GM12878 (cell line): ENCODE results near the gene PRSS36.

Source experiments
- CEBPB ChIP-seq, 2 experiments: fragments of 150-350 bp in 1 of 2; IDR thresholded peaks; 2 replicates each; pipeline ENCODE4 v1.6.1; 2012 to 2014; ENCODE audit warnings: low read depth in 2 of 2, low read length in 2 of 2, borderline replicate concordance in 1 of 2, inconsistent platforms in 1 of 2
- CREB1 ChIP-seq: IDR thresholded peaks from 2 replicates; pipeline ENCODE4 v1.6.1; 2012; ENCODE audit warnings: low read depth, mild to moderate bottlenecking, inconsistent platforms
- DPF2 ChIP-seq: fragments of 450-650 bp; IDR thresholded peaks from 2 replicates; pipeline ENCODE4 v1.6.1; 2017; ENCODE audit warnings: mild to moderate bottlenecking
- EZH2 ChIP-seq: IDR thresholded peaks from 2 replicates; pipeline ENCODE4 v1.6.1; 2012; ENCODE audit warnings: low read depth, mild to moderate bottlenecking, control low read depth, inconsistent platforms, low read length, borderline replicate concordance; ENCODE audit not compliant: control insufficient read depth
- JUNB ChIP-seq: IDR thresholded peaks from 2 replicates; pipeline ENCODE4 v1.6.1; 2016; ENCODE audit warnings: antibody characterized with exemption, mild to moderate bottlenecking
- MYC ChIP-seq: IDR thresholded peaks from 2 replicates; pipeline ENCODE4 v1.6.1; 2011; ENCODE audit warnings: mild to moderate bottlenecking, low read length, moderate library complexity, inconsistent platforms; ENCODE audit not compliant: insufficient read depth, insufficient replicate concordance, insufficient read length, severe bottlenecking
- PAX5 ChIP-seq: IDR thresholded peaks from 2 replicates; pipeline ENCODE4 v1.6.1; 2011; ENCODE audit warnings: low read depth, low read length, borderline replicate concordance
- TCF12 ChIP-seq: IDR thresholded peaks from 2 replicates; pipeline ENCODE4 v1.6.1; 2011; ENCODE audit warnings: low read depth, mild to moderate bottlenecking, low read length
- TF ChIP-seq, protein P1 (sequence below), 3 experiments: IDR thresholded peaks in 2 of 3; conservative IDR thresholded peaks in 1 of 3; 2 replicates each; pipeline ENCODE4 v1.5.1; 2011; ENCODE audit warnings: low read depth in 3 of 3, low read length in 3 of 3, mild to moderate bottlenecking in 3 of 3, control low read depth in 2 of 3, moderate library complexity in 2 of 3, inconsistent platforms in 1 of 3, mixed read lengths in 1 of 3; ENCODE audit not compliant: control insufficient read depth in 2 of 3, insufficient read depth in 1 of 3; ENCODE audit errors: extremely low read depth in 1 of 3

DNA sequence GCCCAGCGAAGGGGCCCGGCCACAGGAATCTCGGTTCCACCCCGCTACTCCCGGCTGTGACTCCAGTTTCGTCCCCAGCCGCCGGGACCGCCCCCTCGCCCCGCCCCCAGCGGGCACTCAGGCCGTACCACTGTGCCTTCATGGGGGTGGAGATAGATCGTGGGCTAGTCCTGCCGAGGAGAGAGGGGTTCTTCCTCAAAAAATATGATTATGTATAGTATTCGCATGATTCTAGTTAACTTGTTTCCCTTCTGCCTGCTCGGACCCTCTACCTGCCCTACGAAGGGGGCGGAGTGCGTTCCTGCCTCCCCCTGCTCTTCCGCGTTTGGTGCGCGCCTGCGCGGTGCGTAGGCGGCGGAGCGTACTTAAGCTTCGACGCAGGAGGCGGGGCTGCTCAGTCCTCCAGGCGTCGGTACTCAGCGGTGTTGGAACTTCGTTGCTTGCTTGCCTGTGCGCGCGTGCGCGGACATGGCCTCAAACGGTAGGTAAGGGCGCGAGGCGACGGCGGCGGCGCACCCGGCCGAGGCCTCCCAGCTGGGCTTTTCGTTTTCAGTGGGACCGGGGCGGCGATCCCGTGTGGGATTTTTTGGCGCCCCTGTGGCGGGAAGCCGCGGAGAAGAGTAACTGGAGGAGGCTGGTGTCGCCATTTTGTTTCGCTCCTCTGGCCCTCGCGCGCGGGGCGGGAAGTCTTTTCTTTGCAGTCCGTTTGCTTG is 30.0 kb upstream of the PRSS36 start, which contains the start of gene FUS:
- TF ChIP-seq PAX5 (peak; percentile 98), CREB1 (peak; percentile 63), JUNB (no peak), MYC (no peak), EZH2 (no peak), DPF2 (peak; percentile 26; the same call in 1 of the 2 replicates), CEBPB (IDR thresholded peaks at IDR 0.05; ENCODE audit: borderline replicate concordance in 1 of 2, low read depth in 2 of 2, low read length in 2 of 2) (peak in 1 of 2 experiments; percentile 43; a peak in 1 of 4 replicates), TCF12 (peak; percentile 96)
- TF ChIP-seq, protein P1, sequence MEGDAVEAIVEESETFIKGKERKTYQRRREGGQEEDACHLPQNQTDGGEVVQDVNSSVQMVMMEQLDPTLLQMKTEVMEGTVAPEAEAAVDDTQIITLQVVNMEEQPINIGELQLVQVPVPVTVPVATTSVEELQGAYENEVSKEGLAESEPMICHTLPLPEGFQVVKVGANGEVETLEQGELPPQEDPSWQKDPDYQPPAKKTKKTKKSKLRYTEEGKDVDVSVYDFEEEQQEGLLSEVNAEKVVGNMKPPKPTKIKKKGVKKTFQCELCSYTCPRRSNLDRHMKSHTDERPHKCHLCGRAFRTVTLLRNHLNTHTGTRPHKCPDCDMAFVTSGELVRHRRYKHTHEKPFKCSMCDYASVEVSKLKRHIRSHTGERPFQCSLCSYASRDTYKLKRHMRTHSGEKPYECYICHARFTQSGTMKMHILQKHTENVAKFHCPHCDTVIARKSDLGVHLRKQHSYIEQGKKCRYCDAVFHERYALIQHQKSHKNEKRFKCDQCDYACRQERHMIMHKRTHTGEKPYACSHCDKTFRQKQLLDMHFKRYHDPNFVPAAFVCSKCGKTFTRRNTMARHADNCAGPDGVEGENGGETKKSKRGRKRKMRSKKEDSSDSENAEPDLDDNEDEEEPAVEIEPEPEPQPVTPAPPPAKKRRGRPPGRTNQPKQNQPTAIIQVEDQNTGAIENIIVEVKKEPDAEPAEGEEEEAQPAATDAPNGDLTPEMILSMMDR (IDR thresholded peaks at IDR 0.05 in 2 of 3, conservative IDR thresholded peaks at IDR 0.05 in 1 of 3; ENCODE audit: control insufficient read depth in 2 of 3, extremely low read depth in 1 of 3, insufficient read depth in 1 of 3, low read depth in 3 of 3, low read length in 3 of 3), result no peak
